ENCODE results near the gene MAGI1. TPM values are rescaled to one million over a fixed set of nuclear protein-coding genes. Genes with fewer than 3 reads are reported as not detected.

MAGI1 gene
- total RNA-seq, 1 donor = 13.0 TPM

DNA sequence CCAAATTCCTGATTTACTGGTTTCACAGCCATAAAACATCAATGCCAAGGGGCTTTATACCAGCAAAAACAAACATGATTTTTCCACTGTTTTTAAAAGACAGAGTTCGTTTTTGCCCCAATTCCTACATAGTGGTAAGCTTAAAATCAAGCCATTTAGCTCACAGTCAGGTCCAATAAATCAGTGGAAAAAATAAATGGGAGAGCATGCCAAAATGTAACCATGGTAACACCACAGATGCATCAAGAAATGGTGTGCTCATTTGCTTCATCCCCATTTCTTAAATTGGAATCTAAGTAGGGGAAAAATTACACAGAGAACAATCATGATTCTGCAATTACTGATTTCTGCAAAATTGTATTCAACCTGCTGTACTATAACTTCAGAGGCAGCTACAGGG is 418.8 kb downstream of the MAGI1 start:
- no peak overlapping the region for H3K4me3 ChIP-seq (ENCODE audit: low read depth, low read length)
- no peak for DNase-seq (ENCODE audit: low read depth)
- TF ChIP-seq, protein P1, sequence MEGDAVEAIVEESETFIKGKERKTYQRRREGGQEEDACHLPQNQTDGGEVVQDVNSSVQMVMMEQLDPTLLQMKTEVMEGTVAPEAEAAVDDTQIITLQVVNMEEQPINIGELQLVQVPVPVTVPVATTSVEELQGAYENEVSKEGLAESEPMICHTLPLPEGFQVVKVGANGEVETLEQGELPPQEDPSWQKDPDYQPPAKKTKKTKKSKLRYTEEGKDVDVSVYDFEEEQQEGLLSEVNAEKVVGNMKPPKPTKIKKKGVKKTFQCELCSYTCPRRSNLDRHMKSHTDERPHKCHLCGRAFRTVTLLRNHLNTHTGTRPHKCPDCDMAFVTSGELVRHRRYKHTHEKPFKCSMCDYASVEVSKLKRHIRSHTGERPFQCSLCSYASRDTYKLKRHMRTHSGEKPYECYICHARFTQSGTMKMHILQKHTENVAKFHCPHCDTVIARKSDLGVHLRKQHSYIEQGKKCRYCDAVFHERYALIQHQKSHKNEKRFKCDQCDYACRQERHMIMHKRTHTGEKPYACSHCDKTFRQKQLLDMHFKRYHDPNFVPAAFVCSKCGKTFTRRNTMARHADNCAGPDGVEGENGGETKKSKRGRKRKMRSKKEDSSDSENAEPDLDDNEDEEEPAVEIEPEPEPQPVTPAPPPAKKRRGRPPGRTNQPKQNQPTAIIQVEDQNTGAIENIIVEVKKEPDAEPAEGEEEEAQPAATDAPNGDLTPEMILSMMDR (IDR thresholded peaks at IDR 0.05; ENCODE audit: insufficient read depth, low read length) = no peak

DNA sequence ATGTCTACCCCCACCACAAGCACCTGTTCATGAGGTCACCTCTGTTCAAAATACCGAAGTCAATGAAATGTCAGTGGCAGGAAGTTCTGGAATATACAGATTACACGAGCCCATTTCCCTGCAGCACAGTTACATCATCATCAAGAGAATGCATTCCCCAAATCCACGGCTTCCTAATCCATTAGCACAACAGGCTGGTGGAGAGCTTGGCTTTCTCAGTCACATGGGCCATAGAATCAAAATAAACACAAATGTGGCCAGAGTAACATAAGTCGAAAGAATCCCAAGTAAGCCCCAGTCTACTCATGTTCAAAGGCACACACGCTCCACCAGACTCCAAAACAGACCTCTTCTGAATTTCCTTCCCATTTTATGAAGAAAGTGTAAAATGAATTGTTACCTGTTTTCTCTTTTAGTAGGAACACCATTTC is 419.3 kb downstream of the MAGI1 start:
- peak; percentile 52 for DNase-seq (ENCODE audit: low read depth)
- no peak overlapping the region for H3K4me3 ChIP-seq (ENCODE audit: low read depth, low read length)
- TF ChIP-seq, protein P1 (IDR thresholded peaks at IDR 0.05; ENCODE audit: insufficient read depth, low read length) = no peak

DNA sequence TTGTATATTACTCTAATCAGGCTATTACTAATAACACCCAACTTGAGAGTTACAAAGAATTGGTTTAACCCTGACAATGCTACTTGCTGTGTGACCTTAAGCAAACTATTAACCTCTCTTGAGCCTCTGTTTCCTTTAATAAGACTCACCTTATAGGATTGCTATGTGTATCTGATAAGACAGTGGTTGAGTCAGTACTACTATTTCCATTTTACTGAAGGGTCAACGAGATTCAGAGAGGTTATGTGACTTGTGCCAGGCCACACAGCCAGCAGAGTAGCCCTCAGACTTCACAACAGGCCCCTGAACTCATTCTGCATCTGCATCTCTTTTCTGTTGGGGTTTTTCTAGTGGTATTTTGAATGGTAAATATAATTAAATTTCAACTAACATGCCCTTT is 420.1 kb downstream of the MAGI1 start:
- no peak for DNase-seq (ENCODE audit: low read depth)
- H3K4me3 ChIP-seq (ENCODE audit: low read depth, low read length) = no peak overlapping the region
- TF ChIP-seq, protein P1 (IDR thresholded peaks at IDR 0.05; ENCODE audit: insufficient read depth, low read length) = no peak

DNA sequence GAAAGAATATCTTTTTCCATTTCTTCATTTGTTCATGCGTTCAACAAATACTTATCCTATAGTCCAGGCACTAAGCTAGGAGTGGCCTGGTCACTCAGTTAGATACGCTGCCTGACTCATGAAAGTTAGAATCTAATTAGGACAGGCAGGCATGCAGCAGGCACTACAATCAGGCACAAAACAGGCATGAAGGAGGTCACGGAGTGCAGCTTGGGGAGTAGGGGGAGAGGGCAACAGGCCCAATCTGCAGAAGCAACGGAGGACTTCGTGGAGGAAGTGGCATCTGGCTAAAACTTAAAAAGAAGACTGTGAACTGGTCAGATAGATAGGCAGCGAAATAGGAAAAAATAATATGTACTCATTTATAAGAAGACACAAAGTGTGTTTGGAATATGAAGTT is 420.9 kb downstream of the MAGI1 start:
- TF ChIP-seq, protein P1 (IDR thresholded peaks at IDR 0.05; ENCODE audit: insufficient read depth, low read length) = no peak
- no peak overlapping the region for H3K4me3 ChIP-seq (ENCODE audit: low read depth, low read length)
- no peak for DNase-seq (ENCODE audit: low read depth)

DNA sequence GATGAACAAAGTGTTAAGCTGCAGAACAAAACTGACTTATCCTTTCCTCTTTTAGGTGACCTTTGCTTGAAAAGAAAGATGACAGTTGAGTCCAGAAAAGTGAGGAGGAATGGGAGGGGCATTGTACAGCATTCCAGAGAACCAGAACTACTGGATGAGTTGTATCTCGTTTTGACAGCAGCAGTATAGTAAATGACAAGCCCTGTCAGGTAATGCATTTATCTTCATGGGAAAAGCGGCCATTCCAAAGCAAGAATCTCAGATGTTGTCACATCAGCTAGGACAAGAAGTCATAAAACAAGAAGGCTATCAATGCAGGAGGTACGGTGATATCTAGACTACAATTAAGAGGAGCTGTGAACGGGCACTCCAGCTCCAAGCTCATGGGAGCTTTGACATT is 421.5 kb downstream of the MAGI1 start:
- TF ChIP-seq, protein P1 (IDR thresholded peaks at IDR 0.05; ENCODE audit: insufficient read depth, low read length) = no peak
- no peak for DNase-seq (ENCODE audit: low read depth)
- H3K4me3 ChIP-seq (ENCODE audit: low read depth, low read length) = no peak overlapping the region

DNA sequence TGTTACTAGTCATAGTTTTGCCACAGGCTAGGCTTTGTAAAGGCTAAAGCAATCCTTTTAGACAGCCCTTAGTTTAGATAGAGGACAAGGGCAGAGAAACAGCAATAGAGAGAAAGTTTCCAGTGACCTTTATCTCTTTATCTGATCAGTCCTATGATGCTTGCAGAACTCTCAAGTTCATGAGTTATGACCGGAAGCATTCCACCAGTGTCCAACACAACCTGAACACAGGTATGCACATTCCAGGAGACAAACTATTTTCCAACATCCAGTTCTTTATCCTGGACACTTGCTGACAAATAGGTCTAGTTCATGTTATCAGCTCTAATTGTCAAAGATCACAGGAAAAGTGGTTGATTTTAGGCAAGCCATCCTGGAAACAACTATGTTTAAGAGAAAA is 422.2 kb downstream of the MAGI1 start:
- no peak overlapping the region for H3K4me3 ChIP-seq (ENCODE audit: low read depth, low read length)
- DNase-seq (ENCODE audit: low read depth) = no peak
- TF ChIP-seq, protein P1 (IDR thresholded peaks at IDR 0.05; ENCODE audit: insufficient read depth, low read length) = no peak

DNA sequence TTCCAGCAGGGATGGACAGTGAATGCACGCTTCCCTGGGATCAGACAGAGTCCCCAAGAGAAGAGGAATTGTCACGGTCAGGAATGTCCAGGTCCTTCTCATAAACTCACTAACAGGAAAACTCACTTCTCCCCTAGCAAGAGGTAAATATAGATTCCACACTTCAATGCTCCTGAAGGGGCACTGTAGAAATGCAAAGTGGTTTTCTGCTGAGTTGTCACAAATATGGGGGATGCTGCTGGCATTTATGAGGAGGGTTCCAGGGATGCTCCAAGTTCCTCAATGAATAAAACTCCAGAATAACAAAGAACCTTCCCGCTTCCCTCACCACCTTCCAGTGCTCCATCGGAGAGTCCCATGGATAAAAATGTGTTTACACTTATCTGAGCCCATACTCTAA is 423.4 kb downstream of the MAGI1 start:
- no peak for DNase-seq (ENCODE audit: low read depth)
- TF ChIP-seq, protein P1 (IDR thresholded peaks at IDR 0.05; ENCODE audit: insufficient read depth, low read length) = no peak
- H3K4me3 ChIP-seq (ENCODE audit: low read depth, low read length) = no peak overlapping the region
